GM12801 (cell line): Measurements from ENCODE around the gene SDK2.

Experiments
- CTCF ChIP-seq: IDR thresholded peaks from one replicate; pipeline ENCODE4 v1.5.1; 2011; ENCODE audit warnings: control low read depth; ENCODE audit not compliant: insufficient read length; ENCODE audit errors: extremely low read depth

Gene SDK2

GRCh38 chr17:73289549-73290254, 354.5 kb downstream of the SDK2 start:
- TF ChIP-seq CTCF = no peak

GRCh38 chr17:73288534-73289302, 355.5 kb downstream of the SDK2 start:
- TF ChIP-seq CTCF = no peak

GRCh38 chr17:73286863-73287296, 357.4 kb downstream of the SDK2 start:
- TF ChIP-seq CTCF = no peak

- no peak for TF ChIP-seq CTCF
Measured at GRCh38 chr17:73285916-73286862, 358.1 kb downstream of the SDK2 start.

- TF ChIP-seq CTCF = no peak
Measured at GRCh38 chr17:73285603-73285908, 358.7 kb downstream of the SDK2 start.

GRCh38 chr17:73284906-73285602, 359.2 kb downstream of the SDK2 start:
- TF ChIP-seq CTCF = no peak
